Colonic mucosa (tissue), 4 donors: ENCODE results near the gene CACNA2D4. TPM values are rescaled to one million over a fixed set of nuclear protein-coding genes. Genes with fewer than 3 reads are reported as not detected.

Experiments used
- DNase-seq: peaks from one replicate; pipeline ENCODE4 v3.0.0-alpha.2; 2020
- H3K27ac ChIP-seq: fragments of 200-600 bp; one replicate; pipeline ENCODE4 v1.8.0; 2021
- H3K27me3 ChIP-seq: fragments of 200-600 bp; one replicate; pipeline ENCODE4 v1.8.0; 2021
- H3K36me3 ChIP-seq: fragments of 200-600 bp; one replicate; pipeline ENCODE4 v1.8.0; 2021
- H3K4me1 ChIP-seq: fragments of 200-600 bp; one replicate; pipeline ENCODE4 v1.8.0; 2021; ENCODE audit warnings: mild to moderate bottlenecking
- H3K4me3 ChIP-seq: fragments of 200-600 bp; one replicate; pipeline ENCODE4 v1.8.0; 2021
- H3K9ac ChIP-seq, 2 donors: one replicate each; pipeline ENCODE4 v1.7.0; 2013; ENCODE audit warnings: control low read depth in 2 of 2, low read depth in 2 of 2, low read length in 2 of 2
- H3K9me3 ChIP-seq: fragments of 200-600 bp; one replicate; pipeline ENCODE4 v1.8.0; 2021
- intact Hi-C: fragments of 100-400 bp; cut with DNase I; formaldehyde crosslinking; loops from one replicate; pipeline ENCODE4 v1.14.1; 2022
- total RNA-seq, 2 donors: library from RNA; stranded (reverse); fragmentation: NEBNext Ultra II Directional in 1 of 2; extraction: Animal tissue kit (Norgen Biotek cat#: 25700) in 1 of 2; gene quantifications; one replicate each; pipeline ENCODE4 v1.2.1, GENCODE V29; 2021
- TF ChIP-seq, protein P1 (sequence below): fragments of 200-600 bp; IDR thresholded peaks from one replicate; pipeline ENCODE4 v1.8.0; 2022; ENCODE audit warnings: antibody characterized with exemption, mild to moderate bottlenecking
- donor health status: healthy.
- donor health status: DM: no; HTN: no; CAD: no.
- donor health status: DM: no; HTN: no; CAD: no.

Gene CACNA2D4
- total RNA-seq, 2 donors from 2014 or later, result 3.3 to 3.7 TPM

DNA sequence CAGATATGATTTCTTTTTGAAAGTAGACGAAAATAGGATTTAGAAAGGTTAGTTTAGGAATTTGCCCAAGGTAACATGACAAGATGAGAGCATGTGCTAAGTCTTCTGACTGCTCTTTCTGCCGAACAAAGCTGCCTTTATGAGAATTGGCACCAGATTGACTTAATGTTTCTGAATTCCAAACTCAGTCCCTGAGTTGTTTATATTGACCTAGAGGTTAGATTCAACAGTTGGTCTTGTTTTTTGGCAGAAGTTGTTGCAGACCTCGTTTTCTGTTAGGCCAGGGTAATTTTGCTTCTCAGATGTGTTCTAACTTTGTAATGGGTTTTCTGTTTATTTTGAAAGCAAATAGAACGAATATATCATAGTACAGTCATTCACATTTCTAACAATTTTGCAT lies 159.6 kb downstream of the CACNA2D4 start:
- DNase-seq, result no peak
- TF ChIP-seq, protein P1, sequence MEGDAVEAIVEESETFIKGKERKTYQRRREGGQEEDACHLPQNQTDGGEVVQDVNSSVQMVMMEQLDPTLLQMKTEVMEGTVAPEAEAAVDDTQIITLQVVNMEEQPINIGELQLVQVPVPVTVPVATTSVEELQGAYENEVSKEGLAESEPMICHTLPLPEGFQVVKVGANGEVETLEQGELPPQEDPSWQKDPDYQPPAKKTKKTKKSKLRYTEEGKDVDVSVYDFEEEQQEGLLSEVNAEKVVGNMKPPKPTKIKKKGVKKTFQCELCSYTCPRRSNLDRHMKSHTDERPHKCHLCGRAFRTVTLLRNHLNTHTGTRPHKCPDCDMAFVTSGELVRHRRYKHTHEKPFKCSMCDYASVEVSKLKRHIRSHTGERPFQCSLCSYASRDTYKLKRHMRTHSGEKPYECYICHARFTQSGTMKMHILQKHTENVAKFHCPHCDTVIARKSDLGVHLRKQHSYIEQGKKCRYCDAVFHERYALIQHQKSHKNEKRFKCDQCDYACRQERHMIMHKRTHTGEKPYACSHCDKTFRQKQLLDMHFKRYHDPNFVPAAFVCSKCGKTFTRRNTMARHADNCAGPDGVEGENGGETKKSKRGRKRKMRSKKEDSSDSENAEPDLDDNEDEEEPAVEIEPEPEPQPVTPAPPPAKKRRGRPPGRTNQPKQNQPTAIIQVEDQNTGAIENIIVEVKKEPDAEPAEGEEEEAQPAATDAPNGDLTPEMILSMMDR, result no peak
- no peak overlapping the region for H3K9ac ChIP-seq
- no peaks in the 10 kb centered on the region for H3K27me3 ChIP-seq
- H3K4me3 ChIP-seq, result no peak overlapping the region
- H3K9me3 ChIP-seq, result no peaks in the 10 kb centered on the region
- intact Hi-C loops, result no loop called here
- no peaks in the 10 kb centered on the region for H3K4me1 ChIP-seq
- no peaks in the 10 kb centered on the region for H3K36me3 ChIP-seq
- H3K27ac ChIP-seq, result no peak overlapping the region

DNA sequence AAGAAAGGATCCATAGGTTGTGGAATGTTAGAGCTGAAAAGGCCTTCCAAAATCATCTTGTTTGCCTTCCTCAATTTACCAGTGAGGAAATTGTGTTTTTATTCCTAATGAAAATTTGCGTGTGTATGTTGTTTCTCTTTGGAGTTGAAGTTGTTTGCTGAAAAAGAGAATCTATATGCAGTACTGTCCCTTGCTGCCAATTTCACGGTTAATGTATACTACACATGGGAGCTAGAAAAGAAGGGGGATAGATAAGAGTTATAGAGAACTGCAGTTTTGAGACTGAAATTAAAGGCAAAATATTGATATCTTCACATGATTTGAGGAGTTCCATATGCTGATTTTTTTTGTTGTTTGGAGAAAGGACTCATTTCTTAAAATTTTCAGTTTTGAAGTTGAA lies 160.1 kb downstream of the CACNA2D4 start:
- H3K27me3 ChIP-seq, result no peaks in the 10 kb centered on the region
- H3K9me3 ChIP-seq, result no peaks in the 10 kb centered on the region
- no peaks in the 10 kb centered on the region for H3K4me1 ChIP-seq
- intact Hi-C loops, result no loop called here
- no peak overlapping the region for H3K9ac ChIP-seq
- no peak for DNase-seq
- no peaks in the 10 kb centered on the region for H3K36me3 ChIP-seq
- TF ChIP-seq, protein P1, result no peak
- H3K27ac ChIP-seq, result no peak overlapping the region
- H3K4me3 ChIP-seq, result no peak overlapping the region

DNA sequence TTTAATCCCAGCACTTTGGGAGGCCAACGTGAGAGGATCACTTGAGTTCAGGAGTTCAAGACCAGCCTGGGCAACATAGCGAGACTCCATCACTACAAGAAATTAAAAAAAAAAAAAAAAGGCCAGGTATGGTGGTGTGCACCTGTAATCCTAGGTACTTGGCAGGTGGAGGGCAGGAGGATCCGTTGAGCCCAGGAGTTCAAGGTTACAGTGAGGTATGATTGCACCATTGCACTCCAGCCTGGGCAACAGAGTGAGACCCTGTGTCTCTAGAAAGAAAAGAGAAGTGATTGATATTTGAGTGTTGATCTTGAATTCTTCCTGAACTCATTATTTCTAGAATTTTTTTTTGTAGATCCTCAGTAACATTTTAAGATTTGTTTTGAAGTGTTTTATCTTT lies 168.2 kb downstream of the CACNA2D4 start:
- Histone ChIP-seq H3K36me3 (no peaks in the 10 kb centered on the region), H3K4me3 (no peak overlapping the region), H3K4me1 (no peaks in the 10 kb centered on the region), H3K27ac (no peak overlapping the region), H3K9me3 (no peaks in the 10 kb centered on the region), H3K27me3 (no peaks in the 10 kb centered on the region), H3K9ac (no peak overlapping the region)
- TF ChIP-seq, protein P1, result no peak
- no peak for DNase-seq
- intact Hi-C loops, result no loop called here

DNA sequence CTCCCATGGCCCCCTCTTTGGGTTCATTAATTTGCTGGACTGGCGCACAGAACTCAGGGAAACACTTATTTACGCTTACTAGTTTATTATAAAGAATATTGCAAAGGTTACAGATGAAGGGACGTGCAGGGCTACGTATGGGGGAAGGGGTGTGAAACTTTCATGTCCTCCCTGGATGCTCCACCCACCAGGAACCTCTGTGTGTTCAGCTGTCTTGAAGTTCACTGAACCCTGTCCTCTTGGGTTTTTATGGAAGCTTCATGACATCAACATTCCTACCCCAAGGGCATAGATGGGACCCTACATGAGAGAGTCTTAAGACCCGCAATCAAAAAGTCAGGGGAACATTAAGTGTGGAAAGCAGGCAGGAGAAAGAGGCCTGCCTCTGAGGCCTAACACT lies 169.4 kb downstream of the CACNA2D4 start:
- Histone ChIP-seq H3K27ac (no peak overlapping the region), H3K27me3 (no peaks in the 10 kb centered on the region), H3K4me1 (no peaks in the 10 kb centered on the region), H3K9me3 (no peaks in the 10 kb centered on the region), H3K9ac (no peak overlapping the region), H3K36me3 (no peaks in the 10 kb centered on the region), H3K4me3 (no peak overlapping the region)
- intact Hi-C loops, result no loop called here
- TF ChIP-seq, protein P1, result no peak
- no peak for DNase-seq

DNA sequence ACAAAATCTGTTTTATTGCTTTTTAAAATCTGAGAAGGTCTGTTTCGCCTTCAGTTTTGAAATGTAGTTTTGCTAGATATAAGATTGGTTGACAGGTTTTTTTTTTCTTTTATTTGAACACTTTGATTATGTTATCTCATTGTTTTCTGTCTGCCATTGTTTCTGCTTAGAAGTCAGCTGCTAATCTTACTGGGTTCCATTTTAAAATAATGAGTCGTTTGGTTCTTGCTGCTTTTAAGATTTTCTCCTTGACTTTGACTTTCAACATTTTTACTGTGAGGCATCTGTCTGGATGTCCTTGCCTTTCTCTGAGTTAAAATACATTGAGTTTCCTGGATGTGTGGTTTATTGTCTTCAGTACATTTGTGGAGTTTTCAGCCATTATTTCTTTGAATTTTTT lies 170.8 kb downstream of the CACNA2D4 start:
- no peak for DNase-seq
- Histone ChIP-seq H3K4me1 (no peaks in the 10 kb centered on the region), H3K36me3 (no peaks in the 10 kb centered on the region), H3K27ac (no peak overlapping the region), H3K9ac (no peak overlapping the region), H3K4me3 (no peak overlapping the region), H3K27me3 (no peaks in the 10 kb centered on the region), H3K9me3 (no peaks in the 10 kb centered on the region)
- TF ChIP-seq, protein P1, result no peak
- intact Hi-C loops, result no loop called here

DNA sequence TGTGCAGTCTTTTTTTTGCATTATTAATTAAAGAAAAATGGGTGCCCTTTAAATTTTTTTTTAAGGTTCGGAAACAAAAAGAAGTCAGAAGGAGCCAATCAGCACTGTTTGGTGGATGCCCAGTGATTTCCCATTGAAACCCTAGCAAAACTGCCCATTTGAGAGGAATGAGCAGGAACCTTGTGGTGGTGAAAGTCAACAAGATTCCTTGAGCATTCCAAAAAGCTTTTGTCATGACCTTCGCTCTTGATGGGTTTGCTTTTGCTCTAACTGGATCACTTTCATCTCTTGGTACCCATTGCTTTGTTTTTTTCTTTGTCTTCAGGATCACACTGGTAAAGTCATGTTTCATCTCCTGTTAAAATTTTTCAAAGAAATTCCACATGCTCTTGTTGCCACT lies 173.5 kb downstream of the CACNA2D4 start:
- no peaks in the 10 kb centered on the region for H3K27me3 ChIP-seq
- peaks cover 9% of the 10 kb centered on the region for H3K4me1 ChIP-seq
- H3K4me3 ChIP-seq, result no peak overlapping the region
- no peak overlapping the region for H3K9ac ChIP-seq
- no peaks in the 10 kb centered on the region for H3K9me3 ChIP-seq
- intact Hi-C loops, result no loop called here
- no peak overlapping the region for H3K27ac ChIP-seq
- no peak for DNase-seq
- H3K36me3 ChIP-seq, result no peaks in the 10 kb centered on the region
- TF ChIP-seq, protein P1, result no peak
